Measurements from ENCODE around the gene PNMT. TPM values are rescaled to one million over a fixed set of nuclear protein-coding genes. Genes with fewer than 3 reads are reported as not detected.

The PNMT gene
- total and polyA plus RNA-seq, 2 donors (not counting 3 experiments of a cell fraction or from before 2014, with no cell fraction given), result 0.11 TPM; not detected in 1

GRCh38 chr17:39663340-39663687 is 4.9 kb upstream of the PNMT start:
- Histone ChIP-seq H3K9me1 (replicated peaks; ENCODE audit: control insufficient read depth, extremely low read depth, insufficient read depth, low read length) (no peaks in the 10 kb centered on the region), H3K27ac (ENCODE audit: insufficient read depth, low read depth, low read length) (no peak overlapping the region), H3K4me1 (ENCODE audit: control insufficient read depth, extremely low read depth, insufficient read depth, low read length) (peaks cover 16% of the 10 kb centered on the region), H3K27me3 (ENCODE audit: control insufficient read depth in 2 of 2, insufficient read depth in 2 of 2, low read length in 2 of 2) (peaks cover 4 to 10% of the 10 kb centered on the region in 2 experiments), H2AFZ (ENCODE audit: low read depth, low read length) (no peak overlapping the region), H3K9ac (replicated peaks; ENCODE audit: extremely low read depth, insufficient read depth, low read length) (no peak overlapping the region), H3K4me2 (ENCODE audit: insufficient read depth, low read length) (no peak overlapping the region), H4K20me1 (replicated peaks; ENCODE audit: control insufficient read depth, extremely low read depth, insufficient read depth, low read length) (no peaks in the 10 kb centered on the region), H3K36me3 (ENCODE audit: control insufficient read depth in 2 of 2, extremely low read depth in 1 of 2, insufficient read depth in 2 of 2, low read length in 2 of 2) (peaks cover 0 to 2% of the 10 kb centered on the region in 2 experiments), H3K4me3 (replicated peaks in 1 of 3; ENCODE audit: insufficient read depth in 1 of 3, low read depth in 1 of 3, low read length in 3 of 3) (no peak overlapping the region), H3K9me3 (replicated peaks; ENCODE audit: control insufficient read depth, insufficient read depth, low read length) (no peaks in the 10 kb centered on the region), H3K79me2 (ENCODE audit: control insufficient read depth, insufficient read depth, low read length) (no peaks in the 10 kb centered on the region)
- dilution Hi-C loops (cut with MboI; ENCODE audit: extremely low pct_ligation_motif_present, low sequenced_read_pairs), result no loop called here
- intact Hi-C loops (cut with micrococcal nuclease), result no loop called here
- CTCF ChIA-PET, result interaction anchor here (0.9 to 1.4 kb wide), 4 partner anchors 8 to 42 kb away, joined by 3 to 5 read pairs (median 4); no protein-coding TSS in a partner anchor
- BruUV-seq (replicated peaks), result no TSS peak
- TF ChIP-seq POLR2A (IDR thresholded peaks at IDR 0.05; ENCODE audit: low read depth, low read length), result no peak
- no peak for TF ChIP-seq GATA2 (IDR thresholded peaks at IDR 0.05; ENCODE audit: insufficient read depth, insufficient read length, low read depth, low read length)
- FAIRE-seq (no peak), DNase-seq (ENCODE audit: low read depth, low spot score) (no peak)
- POLR2A ChIA-PET, result no interaction called here

GRCh38 chr17:39663688-39664580 is 4.3 kb upstream of the PNMT start:
- Histone ChIP-seq H3K9me3 (replicated peaks; ENCODE audit: control insufficient read depth, insufficient read depth, low read length) (no peaks in the 10 kb centered on the region), H2AFZ (ENCODE audit: low read depth, low read length) (no peak overlapping the region), H3K4me2 (ENCODE audit: insufficient read depth, low read length) (no peak overlapping the region), H3K4me1 (ENCODE audit: control insufficient read depth, extremely low read depth, insufficient read depth, low read length) (peaks cover 13% of the 10 kb centered on the region), H3K9me1 (replicated peaks; ENCODE audit: control insufficient read depth, extremely low read depth, insufficient read depth, low read length) (no peaks in the 10 kb centered on the region), H3K9ac (replicated peaks; ENCODE audit: extremely low read depth, insufficient read depth, low read length) (no peak overlapping the region), H3K27ac (ENCODE audit: insufficient read depth, low read depth, low read length) (no peak overlapping the region), H4K20me1 (replicated peaks; ENCODE audit: control insufficient read depth, extremely low read depth, insufficient read depth, low read length) (no peaks in the 10 kb centered on the region), H3K79me2 (ENCODE audit: control insufficient read depth, insufficient read depth, low read length) (no peaks in the 10 kb centered on the region), H3K4me3 (replicated peaks in 1 of 3; ENCODE audit: insufficient read depth in 1 of 3, low read depth in 1 of 3, low read length in 3 of 3) (no peak overlapping the region), H3K36me3 (ENCODE audit: control insufficient read depth in 2 of 2, extremely low read depth in 1 of 2, insufficient read depth in 2 of 2, low read length in 2 of 2) (peaks cover 0 to 2% of the 10 kb centered on the region in 2 experiments), H3K27me3 (ENCODE audit: control insufficient read depth in 2 of 2, insufficient read depth in 2 of 2, low read length in 2 of 2) (peaks cover 4 to 10% of the 10 kb centered on the region in 2 experiments)
- ChIA-PET POLR2A (no interaction called here), CTCF (interaction anchor here (0.9 to 1.4 kb wide), 4 partner anchors 9 to 42 kb away, joined by 3 to 5 read pairs (median 4); no protein-coding TSS in a partner anchor)
- dilution Hi-C loops (cut with MboI; ENCODE audit: extremely low pct_ligation_motif_present, low sequenced_read_pairs) (no loop called here), intact Hi-C loops (cut with micrococcal nuclease) (no loop called here)
- no peak for FAIRE-seq
- TF ChIP-seq JUN (IDR thresholded peaks at IDR 0.05; ENCODE audit: borderline replicate concordance, insufficient read depth, insufficient read length, low read depth) (no peak), GATA2 (IDR thresholded peaks at IDR 0.05; ENCODE audit: insufficient read depth, insufficient read length, low read depth, low read length) (no peak), POLR2A (IDR thresholded peaks at IDR 0.05; ENCODE audit: low read depth, low read length) (no peak), FOS (IDR thresholded peaks at IDR 0.05; ENCODE audit: borderline replicate concordance, insufficient read depth, low read length) (no peak), MYC (IDR thresholded peaks at IDR 0.05; ENCODE audit: low read depth, low read length) (no peak), POLR2AphosphoS5 (IDR thresholded peaks at IDR 0.05; ENCODE audit: insufficient read depth, low read depth, low read length) (no peak), EZH2 (IDR thresholded peaks at IDR 0.05; ENCODE audit: borderline replicate concordance, low read depth, low read length, severe bottlenecking) (no peak)
- TF ChIP-seq, protein P1, sequence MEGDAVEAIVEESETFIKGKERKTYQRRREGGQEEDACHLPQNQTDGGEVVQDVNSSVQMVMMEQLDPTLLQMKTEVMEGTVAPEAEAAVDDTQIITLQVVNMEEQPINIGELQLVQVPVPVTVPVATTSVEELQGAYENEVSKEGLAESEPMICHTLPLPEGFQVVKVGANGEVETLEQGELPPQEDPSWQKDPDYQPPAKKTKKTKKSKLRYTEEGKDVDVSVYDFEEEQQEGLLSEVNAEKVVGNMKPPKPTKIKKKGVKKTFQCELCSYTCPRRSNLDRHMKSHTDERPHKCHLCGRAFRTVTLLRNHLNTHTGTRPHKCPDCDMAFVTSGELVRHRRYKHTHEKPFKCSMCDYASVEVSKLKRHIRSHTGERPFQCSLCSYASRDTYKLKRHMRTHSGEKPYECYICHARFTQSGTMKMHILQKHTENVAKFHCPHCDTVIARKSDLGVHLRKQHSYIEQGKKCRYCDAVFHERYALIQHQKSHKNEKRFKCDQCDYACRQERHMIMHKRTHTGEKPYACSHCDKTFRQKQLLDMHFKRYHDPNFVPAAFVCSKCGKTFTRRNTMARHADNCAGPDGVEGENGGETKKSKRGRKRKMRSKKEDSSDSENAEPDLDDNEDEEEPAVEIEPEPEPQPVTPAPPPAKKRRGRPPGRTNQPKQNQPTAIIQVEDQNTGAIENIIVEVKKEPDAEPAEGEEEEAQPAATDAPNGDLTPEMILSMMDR (IDR thresholded peaks at IDR 0.05; ENCODE audit: extremely low read depth in 1 of 2, insufficient read depth in 1 of 2, low read depth in 1 of 2, low read length in 2 of 2), result no peak
- TF ChIP-seq, protein P2, sequence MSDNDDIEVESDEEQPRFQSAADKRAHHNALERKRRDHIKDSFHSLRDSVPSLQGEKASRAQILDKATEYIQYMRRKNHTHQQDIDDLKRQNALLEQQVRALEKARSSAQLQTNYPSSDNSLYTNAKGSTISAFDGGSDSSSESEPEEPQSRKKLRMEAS (IDR thresholded peaks at IDR 0.05; ENCODE audit: insufficient read depth, insufficient read length), result no peak
- no peak for DNase-seq (ENCODE audit: low read depth, low spot score)
- BruUV-seq (replicated peaks), result no TSS peak

Measured in endothelial cell of umbilical vein (primary cell).